GM20000 (cell line): Measurements from ENCODE around the gene RTP2.

ENCODE experiments used
- DNase-seq: peaks from one replicate; pipeline ENCODE4 v3.0.0; 2012; ENCODE audit warnings: low spot score
- TF ChIP-seq, protein P1 (sequence below): IDR thresholded peaks from 2 replicates; pipeline ENCODE4 v1.5.1; 2012; ENCODE audit warnings: mild to moderate bottlenecking, control low read depth; ENCODE audit errors: extremely low read depth, missing control alignments

Gene RTP2

GRCh38 chr3:187728940-187729583 lies 26.7 kb upstream of the RTP2 start:
- TF ChIP-seq, protein P1, sequence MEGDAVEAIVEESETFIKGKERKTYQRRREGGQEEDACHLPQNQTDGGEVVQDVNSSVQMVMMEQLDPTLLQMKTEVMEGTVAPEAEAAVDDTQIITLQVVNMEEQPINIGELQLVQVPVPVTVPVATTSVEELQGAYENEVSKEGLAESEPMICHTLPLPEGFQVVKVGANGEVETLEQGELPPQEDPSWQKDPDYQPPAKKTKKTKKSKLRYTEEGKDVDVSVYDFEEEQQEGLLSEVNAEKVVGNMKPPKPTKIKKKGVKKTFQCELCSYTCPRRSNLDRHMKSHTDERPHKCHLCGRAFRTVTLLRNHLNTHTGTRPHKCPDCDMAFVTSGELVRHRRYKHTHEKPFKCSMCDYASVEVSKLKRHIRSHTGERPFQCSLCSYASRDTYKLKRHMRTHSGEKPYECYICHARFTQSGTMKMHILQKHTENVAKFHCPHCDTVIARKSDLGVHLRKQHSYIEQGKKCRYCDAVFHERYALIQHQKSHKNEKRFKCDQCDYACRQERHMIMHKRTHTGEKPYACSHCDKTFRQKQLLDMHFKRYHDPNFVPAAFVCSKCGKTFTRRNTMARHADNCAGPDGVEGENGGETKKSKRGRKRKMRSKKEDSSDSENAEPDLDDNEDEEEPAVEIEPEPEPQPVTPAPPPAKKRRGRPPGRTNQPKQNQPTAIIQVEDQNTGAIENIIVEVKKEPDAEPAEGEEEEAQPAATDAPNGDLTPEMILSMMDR: no peak
- DNase-seq: no peak

GRCh38 chr3:187728248-187728647 lies 25.9 kb upstream of the RTP2 start:
- TF ChIP-seq, protein P1: no peak
- no peak for DNase-seq

DNA sequence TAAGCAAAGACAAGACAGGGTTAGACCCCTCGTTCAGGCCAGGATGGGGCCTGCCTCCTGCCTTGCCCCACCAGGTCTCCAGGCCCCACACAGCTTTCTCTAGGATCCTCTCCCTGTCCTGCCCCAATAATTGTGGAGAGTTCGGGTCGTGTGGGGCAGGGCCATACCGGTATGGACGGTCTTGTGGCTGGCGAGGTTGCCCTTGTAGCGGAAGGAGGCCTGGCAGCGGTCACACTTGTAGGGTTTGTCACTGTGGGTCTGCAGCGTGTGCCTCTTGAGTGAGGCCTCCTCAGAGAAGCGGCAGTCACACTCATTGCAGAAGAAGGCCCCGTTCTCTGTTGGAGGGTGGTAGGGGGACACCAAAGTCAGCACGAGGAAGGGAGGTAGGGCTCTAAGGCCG lies 24.2 kb upstream of the RTP2 start:
- TF ChIP-seq, protein P1: no peak
- DNase-seq: no peak

DNA sequence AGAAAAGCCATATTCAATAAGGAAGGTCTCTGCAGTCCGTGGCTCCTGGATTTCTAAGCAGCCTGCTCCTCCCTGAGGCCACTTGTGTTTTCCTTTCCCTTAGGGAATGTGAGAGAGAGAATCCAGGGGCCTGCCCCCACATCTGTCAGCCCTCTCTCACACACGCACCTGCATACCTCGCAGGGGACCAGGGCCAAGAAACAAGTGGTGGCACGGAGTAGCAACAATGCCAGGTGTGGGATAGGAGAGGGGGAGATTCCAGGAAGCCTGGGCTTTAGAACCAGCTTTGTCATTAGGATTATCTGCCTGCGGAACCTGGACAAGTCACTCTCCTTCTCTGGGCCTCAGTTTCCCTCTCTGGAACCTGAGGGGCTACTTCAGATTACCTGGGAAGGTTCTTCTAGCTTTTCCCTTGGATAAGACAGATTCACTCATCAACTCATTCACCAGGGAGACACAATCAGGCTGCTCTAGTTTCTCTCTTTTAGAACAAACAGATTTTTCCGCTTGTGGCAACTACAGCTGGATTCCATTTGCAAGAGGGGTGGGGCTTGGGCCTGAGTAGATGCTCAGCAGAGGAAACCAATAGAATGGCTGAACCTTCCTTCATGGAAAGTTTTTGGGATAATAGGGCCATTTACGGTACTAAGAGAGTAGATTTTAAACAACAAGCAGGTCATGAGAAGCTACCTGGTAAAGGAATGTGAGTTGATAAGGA lies 23.5 kb upstream of the RTP2 start:
- DNase-seq: no peak
- TF ChIP-seq, protein P1: no peak

DNA sequence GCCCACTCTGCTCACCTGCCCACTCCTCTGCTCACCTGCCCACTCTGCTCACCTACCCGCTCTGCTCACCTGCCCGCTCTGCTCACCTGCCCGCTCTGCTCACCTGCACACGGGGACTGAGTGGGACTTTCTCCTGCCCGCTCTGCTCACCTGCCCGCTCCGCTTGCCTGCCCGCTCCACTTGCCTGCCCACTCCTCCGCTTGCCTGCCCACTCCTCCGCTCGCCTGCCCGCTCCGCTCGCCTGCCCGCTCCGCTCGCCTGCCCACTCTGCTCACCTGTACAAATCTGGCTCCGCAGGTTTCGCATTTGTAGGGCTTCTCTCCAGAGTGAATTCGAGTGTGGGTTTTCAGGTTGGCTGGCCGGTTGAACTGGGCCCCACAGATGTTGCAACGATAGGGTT lies 22.9 kb upstream of the RTP2 start:
- TF ChIP-seq, protein P1: no peak
- DNase-seq: no peak

GRCh38 chr3:187722206-187722612 lies 19.9 kb upstream of the RTP2 start:
- TF ChIP-seq, protein P1: no peak

DNA sequence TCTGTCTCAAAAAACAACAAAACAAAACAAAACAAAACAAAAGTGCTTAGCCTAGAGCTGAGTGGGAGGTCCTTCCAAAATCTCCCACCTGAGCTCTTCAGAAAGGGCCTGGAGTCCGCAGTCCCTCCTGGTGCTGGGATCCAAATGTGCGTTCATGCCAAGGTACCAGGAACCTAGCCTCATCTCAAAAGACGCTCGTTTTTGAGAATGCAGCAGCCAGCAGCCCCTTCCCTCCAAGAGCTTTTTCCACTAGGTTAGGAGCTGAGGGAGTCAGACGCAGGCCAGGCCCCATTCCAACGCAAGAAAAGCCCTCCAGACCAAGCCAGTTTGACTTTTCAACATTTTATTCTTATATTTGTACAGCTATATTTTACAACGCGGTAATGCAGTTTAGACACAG lies 18.7 kb upstream of the RTP2 start:
- no peak for DNase-seq
- TF ChIP-seq, protein P1: no peak

More at GRCh38 chr3:187722206-187722612, 19.9 kb upstream of the RTP2 start:
- DNase-seq: no peak
